H1 (cell line): ENCODE data around the gene ROM1. TPM values are rescaled to one million over a fixed set of nuclear protein-coding genes. Genes with fewer than 3 reads are reported as not detected.

ENCODE experiments used
- CTCF ChIA-PET: fragments of 300-600 bp; sonication (Branson Sonifier 250); formaldehyde crosslinking; loops from one replicate; lab custom pipeline; 2021; ENCODE audit not compliant: partially characterized antibody; lab: Charles Lee
- POLR2A ChIA-PET: fragments of 300-600 bp; sonication (Branson Sonifier 250); formaldehyde crosslinking; loops from one replicate; lab custom pipeline; 2021; ENCODE audit warnings: inconsistent platforms; ENCODE audit not compliant: partially characterized antibody; lab: Charles Lee
- DNase-seq, 2 experiments: peaks; one replicate each; pipeline versions ENCODE4 v3.0.0 to v3.0.0-alpha.2; 2010 to 2022; ENCODE audit warnings: low spot score in 2 of 2, low read depth in 1 of 2, mixed read lengths in 1 of 2
- FAIRE-seq: peaks from 2 replicates; lab custom pipeline; 2011; peaks lifted over from hg19 to GRCh38; lab: Jason Lieb, UNC
- H2AFZ ChIP-seq: 2 replicates; pipeline ENCODE4 v1.8.1; 2012; ENCODE audit warnings: low read length, inconsistent platforms
- H2AK5ac ChIP-seq: 2 replicates; pipeline ENCODE4 v1.6.1; 2013; ENCODE audit warnings: low read depth, low read length
- H2BK120ac ChIP-seq: replicated peaks from 2 replicates; pipeline ENCODE3; 2013; ENCODE audit warnings: low read depth, low read length, inconsistent platforms
- H2BK12ac ChIP-seq: 2 replicates; pipeline ENCODE4 v1.6.1; 2013; ENCODE audit warnings: low read depth, low read length
- H2BK15ac ChIP-seq: 2 replicates; pipeline ENCODE4 v1.6.1; 2013; ENCODE audit warnings: low read length
- H2BK20ac ChIP-seq: 2 replicates; pipeline ENCODE4 v1.6.1; 2013; ENCODE audit warnings: low read length
- H2BK5ac ChIP-seq: 2 replicates; pipeline ENCODE4 v1.6.1; 2013; ENCODE audit warnings: low read depth, low read length
- H3K14ac ChIP-seq: 2 replicates; pipeline ENCODE4 v1.6.1; 2013; ENCODE audit warnings: inconsistent platforms; ENCODE audit not compliant: insufficient read length
- H3K18ac ChIP-seq: 2 replicates; pipeline ENCODE4 v1.6.1; 2013; ENCODE audit warnings: low read length; ENCODE audit errors: extremely low read depth
- H3K23ac ChIP-seq: 2 replicates; pipeline ENCODE4 v1.6.1; 2013; ENCODE audit warnings: inconsistent platforms; ENCODE audit not compliant: insufficient read length
- H3K23me2 ChIP-seq: 2 replicates; pipeline ENCODE4 v1.6.1; 2013; ENCODE audit warnings: low read depth, low read length
- H3K27ac ChIP-seq: 2 replicates; pipeline ENCODE4 v1.6.1; 2011; ENCODE audit warnings: low read depth, low read length, inconsistent platforms
- H3K27me3 ChIP-seq, 4 experiments: replicated peaks in 1 of 4; 1 replicate in 1 of 4; 2 replicates in 3 of 4; pipeline versions ENCODE4 v1.6.1 to v1.8.1; 2011 to 2013; ENCODE audit warnings: low read length in 3 of 4, mild to moderate bottlenecking in 3 of 4, inconsistent platforms in 2 of 4, mixed read lengths in 2 of 4, moderate library complexity in 1 of 4; ENCODE audit not compliant: control insufficient read depth in 3 of 4, insufficient read depth in 3 of 4; ENCODE audit errors: extremely low read depth in 1 of 4
- H3K36me3 ChIP-seq, 4 experiments: 2 replicates each; pipeline versions ENCODE4 v1.6.1 to v1.8.1; 2011 to 2013; ENCODE audit warnings: mild to moderate bottlenecking in 4 of 4, low read length in 3 of 4, moderate library complexity in 2 of 4, control low read depth in 1 of 4, inconsistent platforms in 1 of 4; ENCODE audit not compliant: insufficient read depth in 4 of 4, control insufficient read depth in 2 of 4
- H3K4ac ChIP-seq: replicated peaks from 2 replicates; pipeline ENCODE3; 2013; ENCODE audit warnings: low read length, low read depth, mixed read lengths, inconsistent platforms; ENCODE audit not compliant: insufficient read length
- H3K4me1 ChIP-seq, 4 experiments: replicated peaks in 1 of 4; 1 replicate in 1 of 4; 2 replicates in 3 of 4; pipeline versions ENCODE4 v1.6.1 to v1.8.1; 2011 to 2013; ENCODE audit warnings: low read length in 3 of 4, inconsistent platforms in 2 of 4, mixed read lengths in 1 of 4; ENCODE audit not compliant: insufficient read depth in 4 of 4, control insufficient read depth in 3 of 4
- H3K4me2 ChIP-seq, 2 experiments: 2 replicates each; pipeline versions ENCODE4 v1.6.1 to v1.8.1; 2011 to 2013; ENCODE audit warnings: low read depth in 2 of 2, low read length in 2 of 2, control low read depth in 1 of 2, inconsistent platforms in 1 of 2, mild to moderate bottlenecking in 1 of 2; ENCODE audit not compliant: insufficient read depth in 1 of 2
- H3K4me3 ChIP-seq, 4 experiments: fragments of 200-600, 300-600 bp in 1 of 4; sonication (generic), shearing (Covaris generic), sonication (Bioruptor Twin) in 1 of 4; 2 replicates each; pipeline versions ENCODE4 v1.5.1 to v1.8.1; 2011 to 2016; ENCODE audit warnings: low read length in 4 of 4, low read depth in 3 of 4, control low read depth in 2 of 4, inconsistent platforms in 2 of 4, mild to moderate bottlenecking in 2 of 4, mixed read lengths in 1 of 4, moderate library complexity in 1 of 4; ENCODE audit not compliant: insufficient read depth in 2 of 4; ENCODE audit errors: extremely low read depth in 1 of 4
- H3K56ac ChIP-seq: replicated peaks from 2 replicates; pipeline ENCODE3; 2013; ENCODE audit warnings: low read depth, mild to moderate bottlenecking, mixed read lengths, low read length, inconsistent platforms; ENCODE audit not compliant: insufficient read length
- H3K79me1 ChIP-seq: 2 replicates; pipeline ENCODE4 v1.6.1; 2013; ENCODE audit warnings: low read depth, low read length, control low read depth
- H3K79me2 ChIP-seq, 2 experiments: 2 replicates each; pipeline versions ENCODE4 v1.6.1 to v1.8.1; 2012 to 2013; ENCODE audit warnings: low read length in 2 of 2, mild to moderate bottlenecking in 2 of 2, inconsistent platforms in 1 of 2; ENCODE audit not compliant: insufficient read depth in 2 of 2, control insufficient read depth in 1 of 2
- H3K9ac ChIP-seq, 4 experiments: replicated peaks in 1 of 4; 1 replicate in 1 of 4; 2 replicates in 3 of 4; pipeline versions ENCODE4 v1.6.1 to v1.8.1; 2011 to 2013; ENCODE audit warnings: low read depth in 3 of 4, low read length in 3 of 4, control low read depth in 2 of 4, mild to moderate bottlenecking in 2 of 4, moderate library complexity in 2 of 4, inconsistent platforms in 1 of 4; ENCODE audit errors: extremely low read depth in 1 of 4
- H3K9me3 ChIP-seq, 2 experiments: 2 replicates each; pipeline versions ENCODE4 v1.6.1 to v1.8.1; 2012 to 2013; ENCODE audit warnings: mild to moderate bottlenecking in 2 of 2, moderate library complexity in 2 of 2, control low read depth in 1 of 2, inconsistent platforms in 1 of 2, low read depth in 1 of 2, low read length in 1 of 2, mixed read lengths in 1 of 2; ENCODE audit not compliant: insufficient read depth in 2 of 2
- H4K20me1 ChIP-seq, 2 experiments: replicated peaks in 1 of 2; 2 replicates each; pipeline versions ENCODE3 to v1.8.1; 2011 to 2013; ENCODE audit warnings: inconsistent platforms in 2 of 2, low read length in 2 of 2, mild to moderate bottlenecking in 1 of 2; ENCODE audit not compliant: insufficient read depth in 2 of 2, control insufficient read depth in 1 of 2
- H4K5ac ChIP-seq: 2 replicates; pipeline ENCODE4 v1.6.1; 2013; ENCODE audit warnings: low read length, low read depth, mixed read lengths, inconsistent platforms; ENCODE audit not compliant: insufficient read length
- H4K8ac ChIP-seq: 2 replicates; pipeline ENCODE4 v1.8.0; 2013; ENCODE audit warnings: mild to moderate bottlenecking, moderate library complexity, low read length, inconsistent platforms; ENCODE audit not compliant: insufficient read depth; ENCODE audit errors: extremely low read depth
- H4K91ac ChIP-seq: replicated peaks from 2 replicates; pipeline ENCODE3; 2013; ENCODE audit warnings: low read length, mixed read lengths, inconsistent platforms; ENCODE audit not compliant: insufficient read length
- BRCA1 ChIP-seq: IDR thresholded peaks from 2 replicates; pipeline ENCODE4 v1.6.1; 2012; ENCODE audit warnings: low read depth, low read length, improper control_type of control experiment
- CEBPB ChIP-seq: IDR thresholded peaks from 2 replicates; pipeline ENCODE4 v1.6.1; 2012; ENCODE audit warnings: low read depth, low read length
- EP300 ChIP-seq, 2 experiments: IDR thresholded peaks; 1 replicate in 1 of 2; 2 replicates in 1 of 2; pipeline ENCODE4 v1.6.1; 2011 to 2012; ENCODE audit warnings: low read depth in 2 of 2, low read length in 2 of 2, mild to moderate bottlenecking in 2 of 2, borderline replicate concordance in 1 of 2, inconsistent platforms in 1 of 2, moderate library complexity in 1 of 2
- FOSL1 ChIP-seq: IDR thresholded peaks from 2 replicates; pipeline ENCODE4 v1.6.1; 2011; ENCODE audit warnings: mild to moderate bottlenecking, low read depth, low read length, moderate library complexity; ENCODE audit not compliant: insufficient read depth
- JUN ChIP-seq: IDR thresholded peaks from 2 replicates; pipeline ENCODE4 v1.6.1; 2011; ENCODE audit warnings: low read depth, mild to moderate bottlenecking, improper control_type of control experiment, low read length
- KDM4A ChIP-seq: IDR thresholded peaks from one replicate; pipeline ENCODE4 v1.7.1; 2012; ENCODE audit warnings: low read depth, mild to moderate bottlenecking, moderate library complexity, low read length, inconsistent platforms; ENCODE audit not compliant: severe bottlenecking
- NRF1 ChIP-seq: IDR thresholded peaks from 2 replicates; pipeline ENCODE4 v1.6.1; 2011; ENCODE audit warnings: mild to moderate bottlenecking, low read depth, low read length, improper control_type of control experiment
- POU5F1 ChIP-seq: IDR thresholded peaks from 2 replicates; pipeline ENCODE4 v1.6.1; 2011; ENCODE audit warnings: low read depth, mild to moderate bottlenecking, low read length, moderate library complexity
- SAP30 ChIP-seq: fragments of 300-600 bp; sonication (generic); IDR thresholded peaks from 2 replicates; pipeline ENCODE4 v1.7.1; 2012; ENCODE audit warnings: low read length, moderate library complexity, mild to moderate bottlenecking, inconsistent platforms; ENCODE audit not compliant: insufficient read depth, insufficient replicate concordance
- SIN3A ChIP-seq, 2 experiments: IDR thresholded peaks in 1 of 2; conservative IDR thresholded peaks in 1 of 2; 2 replicates each; pipeline ENCODE4 v1.6.1; 2011 to 2012; ENCODE audit warnings: low read length in 2 of 2, improper control_type of control experiment in 1 of 2, low read depth in 1 of 2, mild to moderate bottlenecking in 1 of 2
- SIX5 ChIP-seq: IDR thresholded peaks from 2 replicates; pipeline ENCODE4 v1.6.1; 2011; ENCODE audit warnings: mild to moderate bottlenecking, low read depth, low read length
- TEAD4 ChIP-seq: IDR thresholded peaks from 2 replicates; pipeline ENCODE4 v1.6.1; 2012; ENCODE audit warnings: low read depth, low read length, inconsistent platforms, mixed read lengths
- WGBS, 2 experiments: shearing (Covaris generic) in 1 of 2; methylation state at CpG; one replicate each; pipeline versions ENCODE4 v1.1.6 to v1.1.7; 2013 to 2015; ENCODE audit warnings: low lambda C conversion rate in 2 of 2, mixed read lengths in 2 of 2, inconsistent platforms in 1 of 2, low coverage in 1 of 2, missing lambda C conversion rate in 1 of 2; ENCODE audit not compliant: insufficient replicate concordance in 2 of 2, insufficient coverage in 1 of 2, insufficient read length in 1 of 2; ENCODE audit errors: extremely low coverage in 1 of 2, missing lambda C conversion rate in 1 of 2; 5-methylcytosine and 5-hydroxymethylcytosine counted together
- polyA plus RNA-seq, 7 experiments: library from polyadenylated mRNA; depleted of rRNA in 3 of 7; stranded (reverse) in 5 of 7; unstranded in 2 of 7; fragments of >200 nt in 5 of 7; fragments of 200-250 nt in 2 of 7; gene quantifications; 1 replicate in 5 of 7; 2 replicates in 1 of 7; 4 replicates in 1 of 7; pipeline versions ENCODE4 v1.2.1 to v1.2.3, GENCODE V29; 2011 to 2013; ENCODE audit warnings: missing spikeins in 2 of 7, mixed read lengths in 2 of 7
- total RNA-seq: library from RNA; stranded (reverse); fragmentation: NEBNext Ultra II Directional; extraction: Animal tissue kit (Norgen Biotek cat#: 25700); gene quantifications from 2 replicates; pipeline ENCODE4 v1.2.1, GENCODE V29; 2021
- TF ChIP-seq, protein P1 (sequence below): IDR thresholded peaks from 2 replicates; pipeline ENCODE4 v1.6.1; 2012; ENCODE audit warnings: inconsistent platforms

Gene ROM1
- total and polyA plus RNA-seq, 2 of the 8 experiments (the other 6 are each of a cell fraction or from before 2014, with no cell fraction given) = 0.86 to 2.2 TPM

DNA sequence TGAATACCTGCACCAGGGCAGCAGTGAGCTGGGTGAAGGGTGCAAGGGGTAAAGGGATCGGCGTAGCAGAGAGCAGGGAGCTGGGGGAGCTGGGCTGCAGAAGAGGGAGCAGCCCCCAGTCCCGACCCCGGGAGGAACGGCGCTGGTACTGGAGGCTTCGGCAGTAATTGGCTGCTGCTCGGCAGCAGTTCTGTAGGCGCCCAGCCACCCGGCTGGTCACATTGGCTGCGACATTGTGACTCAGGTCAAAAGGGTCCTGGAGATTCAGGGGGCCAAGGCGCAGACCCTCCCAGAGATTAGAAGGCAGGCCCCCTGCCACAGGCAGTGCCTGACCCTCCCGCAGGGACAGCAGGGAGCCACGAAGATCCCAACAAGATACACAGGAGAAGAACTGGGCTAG is 37.2 kb upstream of the ROM1 start:
- Histone ChIP-seq H2AFZ (no peak overlapping the region), H3K18ac (no peak overlapping the region), H4K20me1 (peaks cover 0 to 11% of the 10 kb centered on the region in 2 experiments), H3K4ac (no peak overlapping the region), H2BK12ac (no peak overlapping the region), H2AK5ac (no peak overlapping the region), H3K14ac (no peak overlapping the region), H3K9ac (no peak overlapping the region), H2BK5ac (no peak overlapping the region), H3K4me3 (no peak overlapping the region), H4K8ac (no peak overlapping the region), H3K4me2 (no peak overlapping the region), H2BK15ac (no peak overlapping the region), H3K4me1 (peaks cover 0 to 11% (median 7%) of the 10 kb centered on the region in 4 experiments; a peak in 4 of 7 replicates), H2BK120ac (no peak overlapping the region), H4K5ac (no peak overlapping the region), H3K79me2 (peaks cover 0 to 28% of the 10 kb centered on the region in 2 experiments), H3K23me2 (peaks cover 13% of the 10 kb centered on the region), H3K27me3 (no peaks in the 10 kb centered on the region), H3K56ac (no peak overlapping the region), H3K23ac (no peak overlapping the region), H3K9me3 (no peaks in the 10 kb centered on the region), H2BK20ac (no peak overlapping the region), H3K27ac (no peak overlapping the region), H3K79me1 (0 out of 2 replicates have a peak, but pooled peaks cover 4% of the 10 kb centered on the region), H3K36me3 (peaks cover 17 to 35% (median 29%) of the 10 kb centered on the region in 4 experiments), H4K91ac (no peak overlapping the region)
- DNase-seq = no peak
- CTCF ChIA-PET = interaction anchor here (0.8 to 2.4 kb wide), 3 partner anchors 13 to 177 kb away, joined by 3 to 15 read pairs (median 4); no protein-coding TSS in a partner anchor
- POLR2A ChIA-PET = interaction anchor here (1.2 to 20.7 kb wide), 7 partner anchors 13 to 219 kb away, joined by 3 to 336 read pairs (median 21); partner anchors contain the start of genes C11orf98, CSKMT and TUT1
- 91% methylated on average over 14 of the region's 14 CpGs; no CpG with 5 or more reads in 1 of the 2 experiments for WGBS, 2 experiments
- FAIRE-seq = no peak
- TF ChIP-seq TEAD4 (no peak), JUN (no peak), NRF1 (no peak), FOSL1 (no peak), SIX5 (no peak), KDM4A (no peak), CEBPB (no peak), SIN3A (conservative IDR thresholded peaks at IDR 0.05 in 1 of 2, IDR thresholded peaks at IDR 0.05 in 1 of 2; ENCODE audit: low read depth in 1 of 2, low read length in 2 of 2) (no peak), EP300 (IDR thresholded peaks at IDR 0.05; ENCODE audit: borderline replicate concordance in 1 of 2, low read depth in 2 of 2, low read length in 2 of 2) (no peak), POU5F1 (no peak), BRCA1 (no peak), SAP30 (no peak)
- TF ChIP-seq, protein P1, sequence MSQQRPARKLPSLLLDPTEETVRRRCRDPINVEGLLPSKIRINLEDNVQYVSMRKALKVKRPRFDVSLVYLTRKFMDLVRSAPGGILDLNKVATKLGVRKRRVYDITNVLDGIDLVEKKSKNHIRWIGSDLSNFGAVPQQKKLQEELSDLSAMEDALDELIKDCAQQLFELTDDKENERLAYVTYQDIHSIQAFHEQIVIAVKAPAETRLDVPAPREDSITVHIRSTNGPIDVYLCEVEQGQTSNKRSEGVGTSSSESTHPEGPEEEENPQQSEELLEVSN = no peak
